Endothelial cell of umbilical vein (primary cell): Measurements from ENCODE around the gene CADPS. TPM values are rescaled to one million over a fixed set of nuclear protein-coding genes. Genes with fewer than 3 reads are reported as not detected.

ENCODE experiments used
- BruUV-seq: library from RNA; stranded (reverse); fragments of 400-500 nt; replicated peaks from 2 replicates; lab custom pipeline; 2021; lab: Mats Ljungman, UMichigan
- CTCF ChIA-PET: fragments of 300-600, 350-600 bp; sonication (Branson Sonifier 250); formaldehyde crosslinking; loops from one replicate; lab custom pipeline; 2021; ENCODE audit warnings: antibody characterized with exemption, inconsistent platforms; lab: Charles Lee
- POLR2A ChIA-PET: fragments of 300-600, 350-600 bp; sonication (Branson Sonifier 250); formaldehyde crosslinking; loops from one replicate; lab custom pipeline; 2021; ENCODE audit warnings: antibody characterized with exemption, inconsistent platforms; lab: Charles Lee
- DNase-seq: peaks from one replicate; pipeline ENCODE4 v3.0.0-alpha.2; 2011; ENCODE audit warnings: low read depth, low spot score
- FAIRE-seq: peaks from 2 replicates; lab custom pipeline; 2011; peaks lifted over from hg19 to GRCh38; lab: Jason Lieb, UNC
- H2AFZ ChIP-seq: 2 replicates; pipeline ENCODE4 v1.6.0; 2012; ENCODE audit warnings: low read depth, low read length, control low read depth, inconsistent platforms
- H3K27ac ChIP-seq: 2 replicates; pipeline ENCODE4 v1.5.1; 2011; ENCODE audit warnings: low read depth, mild to moderate bottlenecking, control low read depth, low read length, moderate library complexity; ENCODE audit not compliant: insufficient read depth
- H3K27me3 ChIP-seq, 2 experiments: 2 replicates each; pipeline versions ENCODE4 v1.6.0 to v1.6.1; 2011; ENCODE audit warnings: low read length in 2 of 2, mixed read lengths in 1 of 2; ENCODE audit not compliant: control insufficient read depth in 2 of 2, insufficient read depth in 2 of 2
- H3K36me3 ChIP-seq, 2 experiments: 2 replicates in 1 of 2; 3 replicates in 1 of 2; pipeline ENCODE4 v1.5.1; 2011; ENCODE audit warnings: low read length in 2 of 2, mild to moderate bottlenecking in 1 of 2, moderate library complexity in 1 of 2; ENCODE audit not compliant: control insufficient read depth in 2 of 2, insufficient read depth in 2 of 2; ENCODE audit errors: extremely low read depth in 1 of 2
- H3K4me1 ChIP-seq: 3 replicates; pipeline ENCODE4 v1.5.1; 2011; ENCODE audit warnings: mild to moderate bottlenecking, low read length; ENCODE audit not compliant: control insufficient read depth, insufficient read depth; ENCODE audit errors: extremely low read depth
- H3K4me2 ChIP-seq: 2 replicates; pipeline ENCODE4 v1.6.1; 2011; ENCODE audit warnings: low read length, control low read depth, mixed read lengths; ENCODE audit not compliant: insufficient read depth
- H3K4me3 ChIP-seq, 3 experiments: fragments of 200-600 bp in 1 of 3; sonication (generic), shearing (Covaris generic) in 1 of 3; replicated peaks in 1 of 3; 2 replicates each; pipeline ENCODE4 v1.5.1; 2011 to 2016; ENCODE audit warnings: control low read depth in 3 of 3, low read length in 3 of 3, mild to moderate bottlenecking in 2 of 3, inconsistent platforms in 1 of 3, low read depth in 1 of 3, moderate library complexity in 1 of 3; ENCODE audit not compliant: insufficient read depth in 1 of 3
- H3K79me2 ChIP-seq: 2 replicates; pipeline ENCODE4 v1.6.0; 2012; ENCODE audit warnings: low read length, inconsistent platforms; ENCODE audit not compliant: control insufficient read depth, insufficient read depth
- H3K9ac ChIP-seq: replicated peaks from 2 replicates; pipeline ENCODE3; 2011; ENCODE audit warnings: low read length, control low read depth; ENCODE audit not compliant: insufficient read depth; ENCODE audit errors: extremely low read depth
- H3K9me1 ChIP-seq: replicated peaks from 3 replicates; pipeline ENCODE4 v1.6.0; 2011; ENCODE audit warnings: mild to moderate bottlenecking, low read length; ENCODE audit not compliant: control insufficient read depth, insufficient read depth; ENCODE audit errors: extremely low read depth
- H3K9me3 ChIP-seq: replicated peaks from 2 replicates; pipeline ENCODE4 v1.5.1; 2012; ENCODE audit warnings: low read length, inconsistent platforms; ENCODE audit not compliant: control insufficient read depth, insufficient read depth
- H4K20me1 ChIP-seq: replicated peaks from 2 replicates; pipeline ENCODE3; 2011; ENCODE audit warnings: mild to moderate bottlenecking, low read length; ENCODE audit not compliant: control insufficient read depth, insufficient read depth; ENCODE audit errors: extremely low read depth
- EZH2 ChIP-seq: IDR thresholded peaks from 2 replicates; pipeline ENCODE4 v1.6.1; 2012; ENCODE audit warnings: borderline replicate concordance, low read depth, mild to moderate bottlenecking, moderate library complexity, low read length, inconsistent platforms; ENCODE audit not compliant: severe bottlenecking
- FOS ChIP-seq: IDR thresholded peaks from 2 replicates; pipeline ENCODE4 v1.6.1; 2011; ENCODE audit warnings: mild to moderate bottlenecking, low read length, moderate library complexity, borderline replicate concordance; ENCODE audit not compliant: insufficient read depth
- GATA2 ChIP-seq: IDR thresholded peaks from 2 replicates; pipeline ENCODE4 v1.7.0; 2011; ENCODE audit warnings: low read depth, mild to moderate bottlenecking, moderate library complexity, mixed read lengths, low read length; ENCODE audit not compliant: insufficient read length, insufficient read depth
- JUN ChIP-seq: IDR thresholded peaks from 2 replicates; pipeline ENCODE4 v1.6.1; 2011; ENCODE audit warnings: borderline replicate concordance, low read depth; ENCODE audit not compliant: insufficient read length, insufficient read depth
- MAX ChIP-seq: IDR thresholded peaks from 2 replicates; pipeline ENCODE4 v1.6.1; 2011; ENCODE audit not compliant: insufficient read depth, insufficient read length
- MYC ChIP-seq: IDR thresholded peaks from one replicate; pipeline ENCODE4 v1.6.1; 2011; ENCODE audit warnings: mild to moderate bottlenecking, low read depth, low read length
- POLR2A ChIP-seq: IDR thresholded peaks from 2 replicates; pipeline ENCODE4 v1.6.1; 2012; ENCODE audit warnings: low read depth, mild to moderate bottlenecking, control low read depth, low read length
- POLR2AphosphoS5 ChIP-seq: IDR thresholded peaks from 2 replicates; pipeline ENCODE4 v1.6.1; 2012; ENCODE audit warnings: low read depth, mild to moderate bottlenecking, control low read depth, low read length, moderate library complexity; ENCODE audit not compliant: insufficient read depth
- dilution Hi-C: fragments of 300-500 bp; cut with MboI; formaldehyde crosslinking; loops from one replicate; pipeline ENCODE4 v1.15.0; 2019; ENCODE audit warnings: low sequenced_read_pairs; ENCODE audit not compliant: extremely low pct_ligation_motif_present
- intact Hi-C: fragments of 100-400 bp; cut with micrococcal nuclease; formaldehyde crosslinking; loops from one replicate; pipeline ENCODE4 v1.10.0; 2022
- polyA plus RNA-seq, 4 experiments: library from polyadenylated mRNA; depleted of rRNA in 3 of 4; stranded (reverse) in 3 of 4; unstranded in 1 of 4; fragments of >200 nt; gene quantifications; 2 replicates each; pipeline versions ENCODE4 v1.2.1 to v1.2.3, GENCODE V29; 2011 to 2012; ENCODE audit warnings: missing spikeins in 1 of 4
- total RNA-seq: library from RNA; stranded (reverse); gene quantifications from 2 replicates; pipeline ENCODE4 v1.2.3, GENCODE V29; 2021
- TF ChIP-seq, protein P1 (sequence below), 2 donors: IDR thresholded peaks; 1 replicate in 1 of 2; 2 replicates in 1 of 2; pipeline ENCODE4 v1.5.1; 2011; ENCODE audit warnings: low read length in 2 of 2, mild to moderate bottlenecking in 2 of 2, moderate library complexity in 2 of 2, control low read depth in 1 of 2, inconsistent platforms in 1 of 2, low read depth in 1 of 2; ENCODE audit not compliant: insufficient read depth in 1 of 2; ENCODE audit errors: extremely low read depth in 1 of 2

The CADPS gene
- total and polyA plus RNA-seq, 2 donors (not counting 3 experiments of a cell fraction or from before 2014, with no cell fraction given), result not detected

- ChIA-PET POLR2A (no interaction called here), CTCF (interaction anchor here (1.3 kb wide), 1 partner anchor 55 kb away, joined by 3 read pairs; no protein-coding TSS in a partner anchor)
- BruUV-seq, result no TSS peak
- Histone ChIP-seq H3K9ac (no peak overlapping the region), H3K4me3 (no peak overlapping the region), H3K79me2 (no peaks in the 10 kb centered on the region), H4K20me1 (no peaks in the 10 kb centered on the region), H3K36me3 (no peaks in the 10 kb centered on the region), H3K9me3 (no peaks in the 10 kb centered on the region), H3K4me2 (no peak overlapping the region), H3K9me1 (no peaks in the 10 kb centered on the region), H3K4me1 (no peaks in the 10 kb centered on the region), H3K27ac (no peak overlapping the region), H2AFZ (no peak overlapping the region), H3K27me3 (no peaks in the 10 kb centered on the region)
- intact Hi-C loops, result no loop called here
- dilution Hi-C loops, result no loop called here
- FAIRE-seq, result no peak
- no peak for TF ChIP-seq MAX
- DNase-seq, result no peak
Measured at GRCh38 chr3:62501289-62501668, 373.9 kb downstream of the CADPS start.

- POLR2A ChIA-PET, result no interaction called here
- intact Hi-C loops (no loop called here), dilution Hi-C loops (no loop called here)
- Histone ChIP-seq H2AFZ (no peak overlapping the region), H3K27me3 (no peaks in the 10 kb centered on the region), H4K20me1 (no peaks in the 10 kb centered on the region), H3K4me3 (no peak overlapping the region), H3K79me2 (no peaks in the 10 kb centered on the region), H3K9me1 (no peaks in the 10 kb centered on the region), H3K36me3 (no peaks in the 10 kb centered on the region), H3K4me1 (no peaks in the 10 kb centered on the region), H3K27ac (no peak overlapping the region), H3K4me2 (no peak overlapping the region), H3K9me3 (no peaks in the 10 kb centered on the region), H3K9ac (no peak overlapping the region)
- TF ChIP-seq EZH2, result no peak
- TF ChIP-seq POLR2A, result no peak
- no peak for TF ChIP-seq JUN
- TF ChIP-seq MAX, result no peak
- TF ChIP-seq MYC, result no peak
- TF ChIP-seq, protein P1, sequence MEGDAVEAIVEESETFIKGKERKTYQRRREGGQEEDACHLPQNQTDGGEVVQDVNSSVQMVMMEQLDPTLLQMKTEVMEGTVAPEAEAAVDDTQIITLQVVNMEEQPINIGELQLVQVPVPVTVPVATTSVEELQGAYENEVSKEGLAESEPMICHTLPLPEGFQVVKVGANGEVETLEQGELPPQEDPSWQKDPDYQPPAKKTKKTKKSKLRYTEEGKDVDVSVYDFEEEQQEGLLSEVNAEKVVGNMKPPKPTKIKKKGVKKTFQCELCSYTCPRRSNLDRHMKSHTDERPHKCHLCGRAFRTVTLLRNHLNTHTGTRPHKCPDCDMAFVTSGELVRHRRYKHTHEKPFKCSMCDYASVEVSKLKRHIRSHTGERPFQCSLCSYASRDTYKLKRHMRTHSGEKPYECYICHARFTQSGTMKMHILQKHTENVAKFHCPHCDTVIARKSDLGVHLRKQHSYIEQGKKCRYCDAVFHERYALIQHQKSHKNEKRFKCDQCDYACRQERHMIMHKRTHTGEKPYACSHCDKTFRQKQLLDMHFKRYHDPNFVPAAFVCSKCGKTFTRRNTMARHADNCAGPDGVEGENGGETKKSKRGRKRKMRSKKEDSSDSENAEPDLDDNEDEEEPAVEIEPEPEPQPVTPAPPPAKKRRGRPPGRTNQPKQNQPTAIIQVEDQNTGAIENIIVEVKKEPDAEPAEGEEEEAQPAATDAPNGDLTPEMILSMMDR (IDR thresholded peaks at IDR 0.05; ENCODE audit: extremely low read depth in 1 of 2, insufficient read depth in 1 of 2, low read depth in 1 of 2, low read length in 2 of 2), result no peak
- no peak for TF ChIP-seq GATA2
- no peak for TF ChIP-seq POLR2AphosphoS5
- no peak for TF ChIP-seq FOS
- DNase-seq (no peak), FAIRE-seq (no peak)
- CTCF ChIA-PET, result no interaction called here
- no TSS peak for BruUV-seq
Measured at GRCh38 chr3:62500556-62501288, 374.5 kb downstream of the CADPS start.
